ENCODE data around the gene RASL10B.
"Not testable (repeated sequence)": the region's sequence is repeated elsewhere in the genome, so short reads cannot be mapped to it uniquely, and the experiment has no call there.

GRCh38 chr17:35751541-35751940 is 20.1 kb downstream of the RASL10B start:
- TF ChIP-seq CTCF (optimal IDR thresholded peaks at IDR 0.05 in 1 of 3, IDR thresholded peaks at IDR 0.05 in 1 of 3, conservative IDR thresholded peaks at IDR 0.05 in 1 of 3; ENCODE audit: extremely low read depth in 1 of 3, insufficient read depth in 2 of 3, low read length in 3 of 3); EZH2 (IDR thresholded peaks at IDR 0.05; ENCODE audit: low read length): not testable (repeated sequence)

Measured in keratinocyte (primary cell).